K562 treated with DMSO at 1 percent for 12 hours (cell line): ENCODE measurements around the gene OR1N1. TPM values are rescaled to one million over a fixed set of nuclear protein-coding genes. Genes with fewer than 3 reads are reported as not detected.

Source experiments
- total RNA-seq: library from RNA; unstranded; fragments of 300-600 nt; gene quantifications from 2 replicates; pipeline ENCODE4 v1.2.3, GENCODE V29; 2022; ENCODE audit not compliant: insufficient read depth

OR1N1 gene, protein sequence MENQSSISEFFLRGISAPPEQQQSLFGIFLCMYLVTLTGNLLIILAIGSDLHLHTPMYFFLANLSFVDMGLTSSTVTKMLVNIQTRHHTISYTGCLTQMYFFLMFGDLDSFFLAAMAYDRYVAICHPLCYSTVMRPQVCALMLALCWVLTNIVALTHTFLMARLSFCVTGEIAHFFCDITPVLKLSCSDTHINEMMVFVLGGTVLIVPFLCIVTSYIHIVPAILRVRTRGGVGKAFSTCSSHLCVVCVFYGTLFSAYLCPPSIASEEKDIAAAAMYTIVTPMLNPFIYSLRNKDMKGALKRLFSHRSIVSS
- total RNA-seq, result not detected in 2 replicates

DNA sequence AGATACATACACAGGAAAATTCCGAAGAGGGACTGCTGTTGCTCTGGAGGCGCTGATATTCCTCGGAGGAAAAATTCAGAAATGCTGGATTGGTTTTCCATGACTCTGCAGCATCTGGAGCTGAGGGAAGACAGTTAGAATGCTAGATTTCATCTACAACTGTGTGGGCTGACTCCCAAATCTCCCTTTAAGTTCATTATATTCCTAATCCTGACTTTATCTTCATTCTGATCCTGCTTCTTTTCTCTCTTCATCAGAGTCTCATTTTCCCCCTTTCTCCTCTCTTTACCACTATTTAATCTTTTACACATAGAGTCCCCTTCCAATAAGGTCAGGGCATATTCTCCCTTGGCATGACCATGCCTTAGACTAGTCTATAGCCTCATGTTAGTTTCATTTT lies at the start of gene OR1N1:
OR1N1 (minus strand) TSS at position 101 of the 400 bp plus-strand sequence; CDS start at position 101, 0 bp downstream.

DNA sequence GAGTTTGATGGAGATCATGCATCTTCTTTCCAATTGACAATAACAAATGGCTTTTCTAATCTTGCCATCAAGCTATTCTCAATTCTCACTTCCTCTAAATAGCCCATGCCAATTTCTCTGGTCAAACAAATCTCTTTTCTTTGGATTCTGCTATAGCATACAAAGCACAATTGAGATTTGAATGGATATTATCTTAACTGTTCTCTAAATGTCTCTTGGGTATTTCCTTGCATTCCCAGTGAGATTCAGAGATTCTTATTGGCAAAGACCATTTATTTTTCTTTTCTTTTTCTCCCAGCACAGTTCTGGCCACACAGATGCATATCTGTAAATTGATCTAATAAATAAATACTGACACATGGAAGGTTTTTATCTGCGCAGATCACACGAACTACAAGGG lies 25.7 kb upstream of the OR1N1 start, which contains the start of gene OR1N2:
OR1N2 (plus strand) TSS at position 301 of the 400 bp plus-strand sequence. CDS start 100 bp downstream, outside the sequence.

DNA sequence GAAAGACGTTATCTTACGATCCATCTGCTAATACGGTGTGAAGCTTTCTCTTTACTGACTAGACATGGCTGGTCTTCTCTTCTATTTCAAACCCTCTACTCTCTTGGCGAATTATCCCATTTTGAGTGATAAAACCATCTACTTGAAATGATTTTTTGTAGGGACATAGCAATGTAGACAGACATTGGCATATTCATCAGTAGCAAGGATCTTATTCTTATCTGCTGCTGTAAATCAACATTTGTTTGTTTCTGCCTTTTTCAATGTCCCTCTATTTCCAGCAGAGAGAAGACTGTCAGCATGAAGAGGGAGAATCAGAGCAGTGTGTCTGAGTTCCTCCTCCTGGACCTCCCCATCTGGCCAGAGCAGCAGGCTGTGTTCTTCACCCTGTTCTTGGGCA lies 8.3 kb downstream of the OR1N1 start, which contains the start of gene OR1J4:
OR1J4 (plus strand) TSS at position 301 of the 400 bp plus-strand sequence; CDS start at position 301, 0 bp downstream.

DNA sequence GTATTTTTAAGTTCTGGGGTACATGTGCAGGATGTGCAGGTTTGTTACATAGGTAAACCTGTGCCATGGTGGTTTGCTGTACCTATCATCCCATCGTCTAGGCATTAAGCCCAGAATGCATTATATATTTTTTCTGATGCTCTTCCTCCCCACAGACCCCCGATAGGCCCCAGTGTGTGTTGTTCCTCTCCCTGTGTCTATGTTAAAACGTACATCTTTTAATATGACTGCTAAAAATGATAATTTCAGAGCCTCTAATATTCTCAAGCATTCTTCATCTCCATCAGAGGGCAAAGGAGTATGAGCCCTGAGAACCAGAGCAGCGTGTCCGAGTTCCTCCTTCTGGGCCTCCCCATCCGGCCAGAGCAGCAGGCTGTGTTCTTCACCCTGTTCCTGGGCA lies 16.6 kb downstream of the OR1N1 start, which contains the start of gene OR1J2:
OR1J2 (plus strand) TSS at position 301 of the 400 bp plus-strand sequence; CDS start at position 301, 0 bp downstream.

DNA sequence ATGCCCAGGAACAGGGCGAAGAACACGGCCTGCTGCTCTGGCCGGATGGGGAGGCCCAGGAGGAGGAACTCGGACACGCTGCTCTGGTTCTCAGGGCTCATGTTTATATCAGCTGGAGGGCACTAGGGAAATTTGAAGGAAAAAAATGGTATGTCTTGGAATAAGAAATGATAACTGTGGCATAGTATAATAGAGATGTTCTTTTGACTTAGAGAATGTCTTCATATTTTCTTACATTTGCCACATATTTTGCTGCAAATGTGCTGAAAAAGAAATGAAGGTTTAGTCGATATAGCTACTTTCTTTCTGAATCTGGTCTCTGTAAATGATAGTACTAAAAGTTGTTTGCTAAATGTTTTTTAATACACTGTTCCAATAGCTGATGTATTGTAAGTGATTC lies 49.3 kb downstream of the OR1N1 start, which contains the start of gene OR1J1:
OR1J1 (minus strand) TSS at position 101 of the 400 bp plus-strand sequence; CDS start at position 101, 0 bp downstream.

Other genes with a start within 250 kb of the OR1N1 start
- 9.5 and 18.7 TPM in 2 replicates for gene PTGS1, start 156.3 kb downstream of the OR1N1 start, total RNA-seq
- gene OR1J1, start 49.4 kb downstream of the OR1N1 start, total RNA-seq, result not detected in 2 replicates
- not detected in 2 replicates for gene OR1J2, start 16.5 kb downstream of the OR1N1 start, total RNA-seq
- not detected in 2 replicates for gene OR1J4, start 8.2 kb downstream of the OR1N1 start, total RNA-seq
- not detected in 2 replicates for gene OR1N2, start 25.8 kb upstream of the OR1N1 start, total RNA-seq
- gene OR1L8, start 56.1 kb upstream of the OR1N1 start, total RNA-seq, result not detected in 2 replicates
- gene OR1Q1, start 87.4 kb upstream of the OR1N1 start, total RNA-seq, result not detected in 2 replicates
- gene OR1B1, start 130.3 kb upstream of the OR1N1 start, total RNA-seq, result not detected in 2 replicates
- gene OR1L1, start 134.4 kb upstream of the OR1N1 start, total RNA-seq, result not detected in 2 replicates
- not detected in 2 replicates for gene OR1L3, start 147.8 kb upstream of the OR1N1 start, total RNA-seq
- not detected in 2 replicates for gene OR1L4, start 196.7 kb upstream of the OR1N1 start, total RNA-seq
- gene OR1L6, start 215.0 kb upstream of the OR1N1 start, total RNA-seq, result not detected in 2 replicates